ENCODE data around the gene LRRC10B.

LRRC10B gene

GRCh38 chr11:61509043-61510029 lies 787 bp downstream of the LRRC10B start:
- in situ Hi-C loops (cut with MboI; ENCODE audit: low sequenced_read_pairs, unreplicated experiment) = no loop called here
- DNase-seq (ENCODE audit: low spot score) = peak; percentile 86
- peak; percentile 19 for TF ChIP-seq CTCF (IDR thresholded peaks at IDR 0.05; ENCODE audit: borderline replicate concordance, control extremely low read depth, extremely low read depth, insufficient read depth, missing control alignments)

- no peak for TF ChIP-seq CTCF (IDR thresholded peaks at IDR 0.05; ENCODE audit: borderline replicate concordance, control extremely low read depth, extremely low read depth, insufficient read depth, missing control alignments)
- in situ Hi-C loops (cut with MboI; ENCODE audit: low sequenced_read_pairs, unreplicated experiment) = no loop called here
- no peak for DNase-seq (ENCODE audit: low spot score)
Observed at GRCh38 chr11:61510166-61510919, 1.8 kb downstream of the LRRC10B start.

GRCh38 chr11:61510974-61511373 lies 2.4 kb downstream of the LRRC10B start:
- no peak for TF ChIP-seq CTCF (IDR thresholded peaks at IDR 0.05; ENCODE audit: borderline replicate concordance, control extremely low read depth, extremely low read depth, insufficient read depth, missing control alignments)
- no peak for DNase-seq (ENCODE audit: low spot score)
- in situ Hi-C loops (cut with MboI; ENCODE audit: low sequenced_read_pairs, unreplicated experiment) = no loop called here

- no peak for TF ChIP-seq CTCF (IDR thresholded peaks at IDR 0.05; ENCODE audit: borderline replicate concordance, control extremely low read depth, extremely low read depth, insufficient read depth, missing control alignments)
- in situ Hi-C loops (cut with MboI; ENCODE audit: low sequenced_read_pairs, unreplicated experiment) = no loop called here
- DNase-seq (ENCODE audit: low spot score) = no peak
Observed at GRCh38 chr11:61511383-61511782, 2.8 kb downstream of the LRRC10B start.

- in situ Hi-C loops (cut with MboI; ENCODE audit: low sequenced_read_pairs, unreplicated experiment) = no loop called here
- DNase-seq (ENCODE audit: low spot score) = no peak
Observed at GRCh38 chr11:61512435-61512834, 3.9 kb downstream of the LRRC10B start.

More at GRCh38 chr11:61512435-61512834, 3.9 kb downstream of the LRRC10B start:
- TF ChIP-seq CTCF (IDR thresholded peaks at IDR 0.05; ENCODE audit: borderline replicate concordance, control extremely low read depth, extremely low read depth, insufficient read depth, missing control alignments) = no peak
